K562 (cell line): ENCODE measurements around the gene LRRK1.

Source experiments
- CAMTA2 ChIP-seq: fragments of 250-450 bp; sonication (Bioruptor Pico); conservative IDR thresholded peaks from 2 replicates; pipeline ENCODE4 v1.5.1; 2022
- CTCF ChIP-seq, 3 experiments: IDR thresholded peaks in 2 of 3; conservative IDR thresholded peaks in 1 of 3; 2 replicates each; pipeline ENCODE4 v1.5.1; 2011 to 2012; ENCODE audit warnings: low read length in 3 of 3, mild to moderate bottlenecking in 3 of 3, control low read depth in 2 of 3, improper control_type of control experiment in 1 of 3, inconsistent platforms in 1 of 3, low read depth in 1 of 3, mixed read lengths in 1 of 3, moderate library complexity in 1 of 3; ENCODE audit not compliant: insufficient read depth in 2 of 3
- MYC ChIP-seq, 2 experiments: fragments of 250-450 bp in 1 of 2; sonication (Bioruptor Pico) in 1 of 2; IDR thresholded peaks; 2 replicates each; pipeline versions ENCODE4 v1.5.1 to v1.6.1; 2012 to 2021; ENCODE audit warnings: low read depth in 2 of 2, borderline replicate concordance in 1 of 2, improper control_type of control experiment in 1 of 2, low read length in 1 of 2, mild to moderate bottlenecking in 1 of 2, moderate library complexity in 1 of 2
- NR2C2 ChIP-seq, 2 experiments: fragments of 200-800 bp in 1 of 2; sonication (Bioruptor generic) in 1 of 2; sonication (generic) in 1 of 2; formaldehyde crosslinking in 1 of 2; IDR thresholded peaks; 2 replicates each; pipeline versions ENCODE4 v1.6.1 to v1.8.0; 2016 to 2022; ENCODE audit warnings: mild to moderate bottlenecking in 1 of 2, missing compliant biosample characterization in 1 of 2, missing genetic modification characterization in 1 of 2, missing genetic modification reagents in 1 of 2
- POLR2A ChIP-seq: fragments of 450-650 bp; conservative IDR thresholded peaks from 2 replicates; pipeline ENCODE4 v1.6.1; 2016
- POLR2AphosphoS5 ChIP-seq: IDR thresholded peaks from 2 replicates; pipeline ENCODE4 v1.6.1; 2011; ENCODE audit warnings: mild to moderate bottlenecking, low read depth, low read length, moderate library complexity; ENCODE audit not compliant: control insufficient read depth, insufficient read depth
- RNF2 ChIP-seq: sonication (generic); IDR thresholded peaks from 2 replicates; pipeline ENCODE4 v1.6.1; 2016
- SRF ChIP-seq, 2 experiments: fragments of 250-450, 450-650 bp in 1 of 2; sonication (Bioruptor Pico) in 1 of 2; sonication (generic) in 1 of 2; formaldehyde crosslinking; IDR thresholded peaks; 2 replicates each; pipeline versions ENCODE4 v1.5.0 to v1.5.1; 2020 to 2022; ENCODE audit warnings: mild to moderate bottlenecking in 1 of 2, missing genetic modification reagents in 1 of 2
- TAF1 ChIP-seq: IDR thresholded peaks from 2 replicates; pipeline ENCODE4 v1.6.1; 2011; ENCODE audit warnings: mild to moderate bottlenecking, low read length, moderate library complexity; ENCODE audit not compliant: insufficient read depth, control insufficient read depth, severe bottlenecking; ENCODE audit errors: extremely low read depth
- TRIM28 ChIP-seq: fragments of 450-650 bp; IDR thresholded peaks from 2 replicates; pipeline ENCODE4 v1.6.1; 2017
- XRCC4 ChIP-seq: IDR thresholded peaks from one replicate; pipeline ENCODE4 v1.6.1; 2011; ENCODE audit not compliant: insufficient read depth, insufficient read length; ENCODE audit errors: extremely low read depth
- ZNF253 ChIP-seq: fragments of 250-450 bp; sonication (Bioruptor Pico); conservative IDR thresholded peaks from 2 replicates; pipeline ENCODE4 v1.6.1; 2021; ENCODE audit warnings: mild to moderate bottlenecking
- ZNF76 ChIP-seq: fragments of 250-450 bp; sonication (Bioruptor Pico); IDR thresholded peaks from 2 replicates; pipeline ENCODE4 v1.4.0; 2020; ENCODE audit warnings: mild to moderate bottlenecking, moderate library complexity, borderline replicate concordance

- TF ChIP-seq POLR2AphosphoS5 (no peak), CTCF (IDR thresholded peaks at IDR 0.05 in 2 of 3, conservative IDR thresholded peaks at IDR 0.05 in 1 of 3; ENCODE audit: insufficient read depth in 2 of 3, low read depth in 1 of 3, low read length in 3 of 3) (no peak), RNF2 (no peak), NR2C2 (CRISPR knock-in tag; IDR thresholded peaks at IDR 0.05) (no peak), NR2C2 (tag; IDR thresholded peaks at IDR 0.05) (no peak), ZNF253 (no peak), SRF (CRISPR knock-in tag; IDR thresholded peaks at IDR 0.05) (no peak), POLR2A (no peak), TRIM28 (no peak), ZNF76 (CRISPR knock-in tag) (no peak), TAF1 (no peak), MYC (IDR thresholded peaks at IDR 0.05; ENCODE audit: low read depth, low read length) (no peak), MYC (CRISPR knock-in tag; IDR thresholded peaks at IDR 0.05; ENCODE audit: borderline replicate concordance, low read depth) (no peak), XRCC4 (no peak), CAMTA2 (no peak)
These were observed 39.3 kb downstream of the LRRK1 start for GRCh38 chr15:100958326-100959065.
